Endodermal cell (in vitro differentiated cells): Measurements from ENCODE around the gene SAMD11. TPM values are rescaled to one million over a fixed set of nuclear protein-coding genes. Genes with fewer than 3 reads are reported as not detected.

ENCODE experiments used
- DNase-seq: peaks from one replicate; pipeline ENCODE4 v3.0.0-alpha.2; 2017
- H3K27ac ChIP-seq: 2 replicates; pipeline ENCODE4 v1.5.1; 2013; ENCODE audit warnings: mild to moderate bottlenecking, low read depth, low read length, moderate library complexity
- H3K27me3 ChIP-seq: 2 replicates; pipeline ENCODE4 v1.6.1; 2013; ENCODE audit warnings: mild to moderate bottlenecking, low read length, moderate library complexity; ENCODE audit not compliant: insufficient read depth, control insufficient read depth, poor library complexity, severe bottlenecking
- H3K36me3 ChIP-seq: 2 replicates; pipeline ENCODE4 v1.7.0; 2013; ENCODE audit warnings: mild to moderate bottlenecking, low read length, moderate library complexity; ENCODE audit not compliant: control insufficient read depth, insufficient read depth
- H3K4me1 ChIP-seq: one replicate; pipeline ENCODE4 v1.7.0; 2013; ENCODE audit warnings: low read length; ENCODE audit not compliant: control insufficient read depth, insufficient read depth
- H3K4me3 ChIP-seq: 2 replicates; pipeline ENCODE4 v1.5.1; 2013; ENCODE audit warnings: mild to moderate bottlenecking, low read length, moderate library complexity
- H3K9ac ChIP-seq: 2 replicates; pipeline ENCODE4 v1.6.1; 2013; ENCODE audit warnings: mild to moderate bottlenecking, low read length, moderate library complexity; ENCODE audit not compliant: poor library complexity, severe bottlenecking; ENCODE audit errors: extremely low read depth
- H3K9me3 ChIP-seq: 2 replicates; pipeline ENCODE4 v1.6.1; 2013; ENCODE audit warnings: mild to moderate bottlenecking, low read length, moderate library complexity; ENCODE audit not compliant: control insufficient read depth
- H3K27ac Mint-ChIP-seq: 2 replicates; pipeline ENCODE4 v1.8.0; 2020; ENCODE audit warnings: mixed read lengths
- H3K27me3 Mint-ChIP-seq: 2 replicates; pipeline ENCODE4 v1.8.0; 2021; ENCODE audit warnings: mild to moderate bottlenecking, mixed read lengths; ENCODE audit not compliant: insufficient read depth
- H3K36me3 Mint-ChIP-seq: 2 replicates; pipeline ENCODE4 v1.8.0; 2020; ENCODE audit warnings: low read depth, mixed read lengths
- H3K4me1 Mint-ChIP-seq: 2 replicates; pipeline ENCODE4 v1.8.0; 2020; ENCODE audit warnings: mixed read lengths
- H3K4me3 Mint-ChIP-seq: 2 replicates; pipeline ENCODE4 v1.8.0; 2020; ENCODE audit warnings: mild to moderate bottlenecking, moderate library complexity, mixed read lengths
- H3K9me3 Mint-ChIP-seq: 2 replicates; pipeline ENCODE4 v1.8.0; 2020; ENCODE audit warnings: mild to moderate bottlenecking, mixed read lengths
- WGBS, 2 experiments: methylation state at CpG; one replicate each; pipeline versions ENCODE4 v1.1.5 to v1.1.7; 2013; ENCODE audit warnings: missing lambda C conversion rate in 2 of 2, mixed read lengths in 1 of 2; ENCODE audit not compliant: insufficient coverage in 1 of 2, insufficient read length in 1 of 2; 5-methylcytosine and 5-hydroxymethylcytosine counted together
- total RNA-seq, 2 donors: library from RNA; stranded (reverse); fragmentation: NEBNext Ultra II Directional in 1 of 2; extraction: Animal tissue kit (Norgen Biotek cat#: 25700) in 1 of 2; gene quantifications; 2 replicates in 1 of 2; 3 replicates in 1 of 2; pipeline ENCODE4 v1.2.1, GENCODE V29; 2021
- TF ChIP-seq, protein P1 (sequence below): fragments of 200-600 bp; sonication (generic); conservative IDR thresholded peaks from 2 replicates; pipeline ENCODE4 v1.5.0; 2021; ENCODE audit warnings: antibody characterized with exemption, mild to moderate bottlenecking

The SAMD11 gene
- total RNA-seq, 2 donors from 2014 or later, result 152 to 156 TPM

GRCh38 chr1:935751-936231, 12.1 kb downstream of the SAMD11 start:
- Histone ChIP-seq H3K27me3 (peaks cover 27% of the 10 kb centered on the region), H3K9ac (no peak overlapping the region), H3K9me3 (no peaks in the 10 kb centered on the region), H3K4me1 (peaks cover 27% of the 10 kb centered on the region), H3K4me3 (no peak overlapping the region), H3K27ac (no peak overlapping the region), H3K36me3 (no peaks in the 10 kb centered on the region)
- 0 to 14% methylated on average over 5 to 30 of the region's 30 CpGs for WGBS, 2 experiments
- peak; percentile 88 for DNase-seq
- peak overlapping the region; percentile 36 for H3K4me3 Mint-ChIP-seq
- peaks cover 5% of the 10 kb centered on the region for H3K36me3 Mint-ChIP-seq
- H3K27me3 Mint-ChIP-seq, result peaks cover 42% of the 10 kb centered on the region
- no peaks in the 10 kb centered on the region for H3K9me3 Mint-ChIP-seq
- peaks cover 31% of the 10 kb centered on the region for H3K4me1 Mint-ChIP-seq
- H3K27ac Mint-ChIP-seq, result peak overlapping the region; percentile 78
- TF ChIP-seq, protein P1, sequence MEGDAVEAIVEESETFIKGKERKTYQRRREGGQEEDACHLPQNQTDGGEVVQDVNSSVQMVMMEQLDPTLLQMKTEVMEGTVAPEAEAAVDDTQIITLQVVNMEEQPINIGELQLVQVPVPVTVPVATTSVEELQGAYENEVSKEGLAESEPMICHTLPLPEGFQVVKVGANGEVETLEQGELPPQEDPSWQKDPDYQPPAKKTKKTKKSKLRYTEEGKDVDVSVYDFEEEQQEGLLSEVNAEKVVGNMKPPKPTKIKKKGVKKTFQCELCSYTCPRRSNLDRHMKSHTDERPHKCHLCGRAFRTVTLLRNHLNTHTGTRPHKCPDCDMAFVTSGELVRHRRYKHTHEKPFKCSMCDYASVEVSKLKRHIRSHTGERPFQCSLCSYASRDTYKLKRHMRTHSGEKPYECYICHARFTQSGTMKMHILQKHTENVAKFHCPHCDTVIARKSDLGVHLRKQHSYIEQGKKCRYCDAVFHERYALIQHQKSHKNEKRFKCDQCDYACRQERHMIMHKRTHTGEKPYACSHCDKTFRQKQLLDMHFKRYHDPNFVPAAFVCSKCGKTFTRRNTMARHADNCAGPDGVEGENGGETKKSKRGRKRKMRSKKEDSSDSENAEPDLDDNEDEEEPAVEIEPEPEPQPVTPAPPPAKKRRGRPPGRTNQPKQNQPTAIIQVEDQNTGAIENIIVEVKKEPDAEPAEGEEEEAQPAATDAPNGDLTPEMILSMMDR, result no peak

DNA sequence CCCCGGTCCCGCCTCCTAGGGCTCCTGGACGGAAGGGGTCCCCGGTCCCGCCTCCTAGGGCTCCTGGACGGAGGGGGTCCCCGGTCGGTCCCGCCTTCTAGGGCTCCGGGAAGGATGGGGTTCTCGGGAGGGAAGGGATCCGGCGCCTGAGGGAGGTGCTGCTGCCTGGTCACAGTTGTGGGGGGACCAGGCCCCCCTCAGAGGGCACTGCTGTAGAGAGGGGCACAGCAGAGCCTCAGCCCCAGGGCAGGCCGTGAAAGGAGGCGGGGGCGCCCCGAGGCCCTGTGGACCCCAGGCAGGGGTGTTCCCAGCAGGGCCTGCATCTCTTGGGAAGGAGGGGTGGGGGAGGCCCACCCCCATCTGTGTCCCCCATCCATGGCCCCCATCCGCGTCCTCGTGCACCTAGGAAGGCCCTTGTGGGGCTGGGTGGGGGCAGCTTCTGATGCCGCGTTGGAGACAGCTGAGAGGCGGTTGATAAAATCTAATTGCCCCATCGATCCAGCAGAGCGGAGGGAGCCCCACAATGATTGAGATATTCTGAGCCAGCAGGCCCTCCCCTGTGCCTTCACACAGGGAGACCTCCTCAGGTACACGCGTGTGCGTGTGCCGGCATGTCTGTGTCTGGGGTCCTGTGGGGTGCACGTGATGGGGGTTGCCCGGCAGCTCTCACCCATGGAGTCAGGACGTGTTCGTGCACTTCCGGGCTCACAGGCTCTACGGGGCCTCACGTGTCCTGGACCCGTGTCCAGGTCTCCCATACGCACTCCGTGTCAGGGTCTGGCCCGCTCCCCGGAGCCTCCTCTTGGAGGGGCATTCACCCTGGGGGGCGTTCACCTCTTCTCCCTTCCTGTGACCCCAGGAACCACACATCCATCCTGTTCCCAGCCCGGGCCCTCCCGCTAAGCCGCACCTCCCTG, 12.9 kb downstream of the SAMD11 start:
- peaks cover 24% of the 10 kb centered on the region for H3K4me1 Mint-ChIP-seq
- Histone ChIP-seq H3K36me3 (no peaks in the 10 kb centered on the region), H3K4me3 (no peak overlapping the region), H3K9me3 (no peaks in the 10 kb centered on the region), H3K4me1 (peaks cover 29% of the 10 kb centered on the region), H3K27me3 (peaks cover 33% of the 10 kb centered on the region), H3K9ac (no peak overlapping the region), H3K27ac (no peak overlapping the region)
- H3K36me3 Mint-ChIP-seq, result peaks cover under 1% of the 10 kb centered on the region
- no peak for DNase-seq
- H3K4me3 Mint-ChIP-seq, result no peak overlapping the region
- TF ChIP-seq, protein P1, result no peak
- H3K27me3 Mint-ChIP-seq, result peaks cover 40% of the 10 kb centered on the region
- 82 to 86% methylated on average over 20 to 45 of the region's 45 CpGs for WGBS, 2 experiments
- H3K9me3 Mint-ChIP-seq, result no peaks in the 10 kb centered on the region
- no peak overlapping the region for H3K27ac Mint-ChIP-seq

GRCh38 chr1:937521-937920, 13.8 kb downstream of the SAMD11 start:
- H3K27ac ChIP-seq, result no peak overlapping the region
- no peak overlapping the region for H3K9ac ChIP-seq
- peaks cover 33% of the 10 kb centered on the region for H3K27me3 ChIP-seq
- no peak for DNase-seq
- no peak overlapping the region for H3K4me3 ChIP-seq
- H3K4me3 Mint-ChIP-seq, result no peak overlapping the region
- no peaks in the 10 kb centered on the region for H3K9me3 ChIP-seq
- no peak overlapping the region for H3K27ac Mint-ChIP-seq
- peaks cover 39% of the 10 kb centered on the region for H3K27me3 Mint-ChIP-seq
- peaks cover 29% of the 10 kb centered on the region for H3K4me1 ChIP-seq
- H3K9me3 Mint-ChIP-seq, result no peaks in the 10 kb centered on the region
- WGBS, 2 experiments, result 90% methylated on average over 12 to 16 of the region's 16 CpGs
- no peaks in the 10 kb centered on the region for H3K36me3 Mint-ChIP-seq
- no peaks in the 10 kb centered on the region for H3K36me3 ChIP-seq
- TF ChIP-seq, protein P1, result no peak
- peaks cover 23% of the 10 kb centered on the region for H3K4me1 Mint-ChIP-seq
